C4-2B (cell line): ENCODE data around the gene ZBP1.

Experiments used
- H3K27ac ChIP-seq: fragments of 450-650 bp; 2 replicates; pipeline ENCODE4 v1.5.1; 2017
- ZFX ChIP-seq: fragments of 450-650 bp; IDR thresholded peaks from 2 replicates; pipeline ENCODE4 v1.6.1; 2017
- TF ChIP-seq, protein P1 (sequence below): fragments of 450-650 bp; conservative IDR thresholded peaks from 2 replicates; pipeline ENCODE4 v1.5.1; 2017; ENCODE audit warnings: mild to moderate bottlenecking

The ZBP1 gene

DNA sequence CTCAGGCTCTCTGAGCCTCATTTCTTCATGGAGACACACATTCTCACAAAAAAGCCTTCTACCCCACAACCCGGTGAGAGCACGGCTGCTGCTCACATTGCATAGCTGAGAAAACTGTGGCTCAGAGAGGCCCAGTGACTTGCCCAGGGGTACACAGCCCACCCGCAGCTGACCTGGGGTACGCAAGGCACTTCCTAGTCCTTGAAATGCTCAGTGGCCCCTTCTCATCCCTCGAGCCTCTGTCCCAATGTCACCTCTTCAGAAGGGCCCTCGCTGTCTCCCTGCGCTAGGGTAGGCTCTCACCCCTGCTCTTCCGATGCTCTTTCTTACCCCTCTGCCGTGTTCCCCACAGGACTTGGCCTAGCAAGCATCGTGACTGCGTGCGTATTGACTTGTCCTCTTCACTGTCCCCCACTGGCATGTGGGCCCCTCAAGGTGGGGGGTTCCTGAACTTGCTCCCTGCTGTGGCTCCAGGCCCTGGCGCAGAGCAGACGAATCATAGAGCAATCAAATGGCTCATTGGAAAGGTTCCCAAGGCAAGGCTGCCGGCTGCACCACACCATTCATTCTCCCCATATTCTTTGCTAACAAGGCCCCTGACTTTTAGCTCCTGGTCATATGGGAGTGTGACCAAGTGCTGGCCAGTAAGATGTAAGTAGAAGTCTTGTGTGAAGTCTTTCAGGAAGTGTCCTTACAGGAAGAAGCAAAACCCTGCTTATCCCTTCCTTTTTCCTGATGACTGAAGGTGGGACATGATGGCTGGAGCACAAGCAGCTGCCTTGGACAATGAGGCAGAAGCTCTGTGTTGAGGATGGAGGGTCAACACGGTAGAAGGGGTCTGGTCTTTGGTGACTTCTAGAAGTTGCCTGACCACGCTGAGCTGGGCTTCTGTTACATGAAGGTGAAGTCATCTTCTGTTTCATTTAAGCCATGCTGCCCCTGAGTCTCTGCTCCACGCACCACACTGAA is 36.7 kb downstream of the ZBP1 start:
- TF ChIP-seq, protein P1, sequence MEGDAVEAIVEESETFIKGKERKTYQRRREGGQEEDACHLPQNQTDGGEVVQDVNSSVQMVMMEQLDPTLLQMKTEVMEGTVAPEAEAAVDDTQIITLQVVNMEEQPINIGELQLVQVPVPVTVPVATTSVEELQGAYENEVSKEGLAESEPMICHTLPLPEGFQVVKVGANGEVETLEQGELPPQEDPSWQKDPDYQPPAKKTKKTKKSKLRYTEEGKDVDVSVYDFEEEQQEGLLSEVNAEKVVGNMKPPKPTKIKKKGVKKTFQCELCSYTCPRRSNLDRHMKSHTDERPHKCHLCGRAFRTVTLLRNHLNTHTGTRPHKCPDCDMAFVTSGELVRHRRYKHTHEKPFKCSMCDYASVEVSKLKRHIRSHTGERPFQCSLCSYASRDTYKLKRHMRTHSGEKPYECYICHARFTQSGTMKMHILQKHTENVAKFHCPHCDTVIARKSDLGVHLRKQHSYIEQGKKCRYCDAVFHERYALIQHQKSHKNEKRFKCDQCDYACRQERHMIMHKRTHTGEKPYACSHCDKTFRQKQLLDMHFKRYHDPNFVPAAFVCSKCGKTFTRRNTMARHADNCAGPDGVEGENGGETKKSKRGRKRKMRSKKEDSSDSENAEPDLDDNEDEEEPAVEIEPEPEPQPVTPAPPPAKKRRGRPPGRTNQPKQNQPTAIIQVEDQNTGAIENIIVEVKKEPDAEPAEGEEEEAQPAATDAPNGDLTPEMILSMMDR: no peak
- TF ChIP-seq ZFX: no peak
- H3K27ac ChIP-seq: no peak overlapping the region

DNA sequence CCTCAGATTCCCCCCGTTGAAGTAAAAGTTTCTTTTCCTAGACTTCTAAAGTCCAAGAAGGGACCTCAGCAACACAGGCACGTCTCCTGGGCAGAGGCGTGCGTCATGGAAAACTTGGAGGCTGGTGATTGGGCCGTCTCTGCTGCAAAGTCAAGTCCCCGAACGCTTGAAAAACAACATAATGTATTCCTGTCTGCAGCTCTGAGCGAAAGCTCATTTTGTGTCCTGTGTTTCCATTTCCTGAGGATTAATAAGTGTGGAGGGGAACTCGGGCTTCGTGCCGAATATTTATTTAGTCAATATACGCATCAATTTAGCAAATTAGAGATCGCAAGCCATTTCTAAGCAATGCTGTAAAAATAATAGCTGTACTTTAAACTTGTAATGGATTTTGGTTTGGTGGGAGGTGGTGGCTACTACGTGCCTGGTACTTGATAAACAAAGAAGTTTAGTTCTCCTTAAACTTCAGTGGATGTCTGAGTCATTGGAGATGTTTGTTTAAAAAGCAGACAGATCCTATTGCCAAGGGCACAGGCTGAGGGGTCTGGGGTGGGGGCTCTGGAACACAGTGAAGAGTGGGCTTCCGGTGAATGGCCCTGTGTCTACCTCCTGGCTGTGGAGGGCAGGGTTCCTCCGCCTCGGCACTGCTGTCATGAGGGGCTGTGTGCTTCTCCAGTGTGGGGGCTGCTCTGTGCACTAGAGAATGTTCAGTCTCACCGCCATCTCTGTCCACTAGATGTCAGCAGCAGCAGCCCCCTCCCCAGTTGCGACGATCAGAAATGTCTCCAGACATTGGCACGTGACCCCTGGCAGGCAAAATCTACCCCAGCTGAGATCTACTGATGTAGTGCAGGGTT is 37.6 kb downstream of the ZBP1 start:
- TF ChIP-seq ZFX: no peak
- TF ChIP-seq, protein P1: no peak; the same call in 1 of the 2 replicates
- H3K27ac ChIP-seq: no peak overlapping the region

DNA sequence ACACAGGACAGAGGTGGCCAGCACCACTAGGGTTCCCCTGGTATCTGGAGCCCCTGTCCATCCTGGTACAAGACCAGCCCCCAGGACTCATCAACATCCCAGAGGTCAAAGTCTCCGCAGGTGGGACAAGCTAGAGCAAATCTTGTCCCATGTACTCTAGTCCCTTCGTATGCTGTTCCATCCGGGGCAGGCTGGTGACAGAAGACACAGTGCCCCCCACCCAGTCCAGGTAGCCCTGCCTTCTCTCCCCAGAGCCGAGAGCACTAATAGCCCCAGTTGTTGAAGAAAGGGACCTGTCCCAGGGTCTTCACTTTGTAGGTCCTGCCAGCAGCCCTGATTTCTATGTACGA is 38.2 kb downstream of the ZBP1 start:
- H3K27ac ChIP-seq: no peak overlapping the region
- TF ChIP-seq ZFX: no peak

DNA sequence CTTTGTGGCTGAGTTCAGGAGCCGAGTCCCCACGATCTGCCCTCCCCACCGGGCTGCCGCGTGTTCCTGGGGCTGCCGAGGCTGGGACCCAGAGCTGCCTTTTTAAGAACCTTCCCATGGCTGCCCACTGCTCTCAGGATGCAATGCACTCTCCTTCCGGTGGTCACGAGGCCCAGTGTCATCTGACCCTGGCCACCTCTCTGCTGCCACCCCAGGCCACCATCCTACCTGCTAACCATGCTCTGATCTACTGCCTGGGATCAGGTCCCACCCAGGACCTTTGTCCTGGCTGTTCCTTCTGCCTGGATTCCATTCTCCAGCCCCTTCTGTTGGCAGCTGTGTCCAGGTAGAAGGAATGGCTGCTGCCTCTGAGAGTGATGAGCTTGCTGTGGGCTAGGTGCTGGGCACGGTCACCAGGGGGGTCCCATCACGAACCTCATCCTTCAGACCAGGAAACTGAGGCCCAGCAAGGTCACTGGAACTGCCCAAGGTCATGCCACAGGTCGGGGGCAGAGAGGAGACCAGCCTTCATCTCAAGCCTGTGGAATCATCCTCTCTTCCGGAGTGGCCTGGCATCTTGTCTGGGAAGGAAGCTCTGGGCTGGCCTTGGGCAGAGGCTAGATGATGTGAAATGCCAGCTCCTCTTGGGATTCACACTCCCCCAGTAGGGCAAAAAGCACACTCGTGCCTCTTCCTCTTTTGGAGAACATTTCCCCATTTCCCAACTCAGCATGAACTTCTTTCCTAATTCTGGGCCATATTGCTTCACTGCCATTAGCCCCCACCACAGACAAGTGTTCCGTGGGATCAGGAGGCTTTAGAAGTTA is 38.8 kb downstream of the ZBP1 start:
- TF ChIP-seq, protein P1: no peak
- no peak for TF ChIP-seq ZFX
- H3K27ac ChIP-seq: no peak overlapping the region

DNA sequence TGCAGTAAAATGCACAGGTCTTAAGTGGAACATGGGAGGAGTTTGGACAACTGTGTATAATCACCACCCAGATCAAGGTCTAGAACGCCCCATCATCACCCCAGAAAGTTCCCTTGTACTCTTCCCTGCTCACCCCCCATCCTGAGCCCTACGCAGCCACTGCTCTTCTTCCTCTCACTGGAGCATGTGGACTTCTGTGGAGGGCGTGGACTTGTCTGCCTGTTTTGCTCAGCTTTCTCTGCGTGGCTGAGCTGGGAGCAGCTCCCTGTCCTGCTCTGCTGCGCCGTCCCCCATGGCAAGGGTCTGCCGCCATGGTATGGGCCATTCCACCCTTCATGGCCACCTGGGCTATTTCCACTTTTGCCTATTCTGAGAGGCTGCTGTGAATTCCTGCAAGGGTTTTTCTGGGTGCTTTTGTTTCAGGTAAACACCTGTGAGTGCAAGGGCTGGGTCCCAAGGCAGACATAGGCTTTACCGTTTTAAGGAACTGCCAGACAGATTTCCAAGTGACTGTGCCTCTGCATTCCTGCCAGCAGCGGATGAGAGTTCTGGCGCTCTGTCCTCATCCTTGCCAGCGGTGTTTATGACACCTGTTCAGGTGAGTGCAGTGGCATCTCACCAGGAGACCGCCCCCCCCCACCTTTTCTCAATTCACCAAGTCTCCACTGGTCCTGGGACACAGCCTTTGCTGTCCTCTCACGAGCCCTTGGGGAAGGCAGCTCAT is 39.6 kb downstream of the ZBP1 start:
- TF ChIP-seq ZFX: no peak
- TF ChIP-seq, protein P1: no peak
- H3K27ac ChIP-seq: no peak overlapping the region

DNA sequence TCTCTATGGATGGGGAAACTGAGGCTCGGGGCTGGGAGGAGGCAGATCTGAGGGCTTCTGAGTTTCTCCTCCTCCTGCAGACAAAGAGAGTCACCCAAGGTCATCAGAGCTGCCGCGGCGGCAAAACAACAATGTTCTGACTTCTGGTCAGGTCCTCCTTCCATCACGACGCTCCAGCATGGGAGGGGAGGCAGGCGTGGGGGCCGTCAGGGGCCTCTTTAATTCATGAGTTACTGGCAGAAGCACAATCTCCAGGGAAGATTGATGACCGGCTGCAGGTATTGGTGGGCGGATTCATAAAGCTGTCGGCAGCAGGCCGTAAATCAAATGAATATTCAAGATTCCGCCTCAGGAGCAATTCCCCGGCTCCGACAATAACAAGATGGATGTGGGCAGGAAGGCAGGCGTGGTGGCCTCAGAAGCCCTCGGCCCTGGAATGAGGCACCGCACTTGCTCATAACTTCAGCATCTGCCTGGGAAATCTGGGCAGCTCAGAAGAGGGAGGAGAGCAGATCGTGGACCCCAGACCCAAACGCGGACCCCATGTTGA is 40.3 kb downstream of the ZBP1 start:
- no peak overlapping the region for H3K27ac ChIP-seq
- TF ChIP-seq ZFX: no peak
- TF ChIP-seq, protein P1: no peak
